Endothelial cell of umbilical vein (primary cell): ENCODE data around the gene JARID2. TPM values are rescaled to one million over a fixed set of nuclear protein-coding genes. Genes with fewer than 3 reads are reported as not detected.

Experiments used
- BruUV-seq: library from RNA; stranded (reverse); fragments of 400-500 nt; replicated peaks from 2 replicates; lab custom pipeline; 2021; lab: Mats Ljungman, UMichigan
- CTCF ChIA-PET: fragments of 300-600, 350-600 bp; sonication (Branson Sonifier 250); formaldehyde crosslinking; loops from one replicate; lab custom pipeline; 2021; ENCODE audit warnings: antibody characterized with exemption, inconsistent platforms; lab: Charles Lee
- POLR2A ChIA-PET: fragments of 300-600, 350-600 bp; sonication (Branson Sonifier 250); formaldehyde crosslinking; loops from one replicate; lab custom pipeline; 2021; ENCODE audit warnings: antibody characterized with exemption, inconsistent platforms; lab: Charles Lee
- DNase-seq: peaks from one replicate; pipeline ENCODE4 v3.0.0-alpha.2; 2011; ENCODE audit warnings: low read depth, low spot score
- FAIRE-seq: peaks from 2 replicates; lab custom pipeline; 2011; peaks lifted over from hg19 to GRCh38; lab: Jason Lieb, UNC
- H2AFZ ChIP-seq: 2 replicates; pipeline ENCODE4 v1.6.0; 2012; ENCODE audit warnings: low read depth, low read length, control low read depth, inconsistent platforms
- H3K27ac ChIP-seq: 2 replicates; pipeline ENCODE4 v1.5.1; 2011; ENCODE audit warnings: low read depth, mild to moderate bottlenecking, control low read depth, low read length, moderate library complexity; ENCODE audit not compliant: insufficient read depth
- H3K27me3 ChIP-seq, 2 experiments: 2 replicates each; pipeline versions ENCODE4 v1.6.0 to v1.6.1; 2011; ENCODE audit warnings: low read length in 2 of 2, mixed read lengths in 1 of 2; ENCODE audit not compliant: control insufficient read depth in 2 of 2, insufficient read depth in 2 of 2
- H3K36me3 ChIP-seq, 2 experiments: 2 replicates in 1 of 2; 3 replicates in 1 of 2; pipeline ENCODE4 v1.5.1; 2011; ENCODE audit warnings: low read length in 2 of 2, mild to moderate bottlenecking in 1 of 2, moderate library complexity in 1 of 2; ENCODE audit not compliant: control insufficient read depth in 2 of 2, insufficient read depth in 2 of 2; ENCODE audit errors: extremely low read depth in 1 of 2
- H3K4me1 ChIP-seq: 3 replicates; pipeline ENCODE4 v1.5.1; 2011; ENCODE audit warnings: mild to moderate bottlenecking, low read length; ENCODE audit not compliant: control insufficient read depth, insufficient read depth; ENCODE audit errors: extremely low read depth
- H3K4me2 ChIP-seq: 2 replicates; pipeline ENCODE4 v1.6.1; 2011; ENCODE audit warnings: low read length, control low read depth, mixed read lengths; ENCODE audit not compliant: insufficient read depth
- H3K4me3 ChIP-seq, 3 experiments: fragments of 200-600 bp in 1 of 3; sonication (generic), shearing (Covaris generic) in 1 of 3; replicated peaks in 1 of 3; 2 replicates each; pipeline ENCODE4 v1.5.1; 2011 to 2016; ENCODE audit warnings: control low read depth in 3 of 3, low read length in 3 of 3, mild to moderate bottlenecking in 2 of 3, inconsistent platforms in 1 of 3, low read depth in 1 of 3, moderate library complexity in 1 of 3; ENCODE audit not compliant: insufficient read depth in 1 of 3
- H3K79me2 ChIP-seq: 2 replicates; pipeline ENCODE4 v1.6.0; 2012; ENCODE audit warnings: low read length, inconsistent platforms; ENCODE audit not compliant: control insufficient read depth, insufficient read depth
- H3K9ac ChIP-seq: replicated peaks from 2 replicates; pipeline ENCODE3; 2011; ENCODE audit warnings: low read length, control low read depth; ENCODE audit not compliant: insufficient read depth; ENCODE audit errors: extremely low read depth
- H3K9me1 ChIP-seq: replicated peaks from 3 replicates; pipeline ENCODE4 v1.6.0; 2011; ENCODE audit warnings: mild to moderate bottlenecking, low read length; ENCODE audit not compliant: control insufficient read depth, insufficient read depth; ENCODE audit errors: extremely low read depth
- H3K9me3 ChIP-seq: replicated peaks from 2 replicates; pipeline ENCODE4 v1.5.1; 2012; ENCODE audit warnings: low read length, inconsistent platforms; ENCODE audit not compliant: control insufficient read depth, insufficient read depth
- H4K20me1 ChIP-seq: replicated peaks from 2 replicates; pipeline ENCODE3; 2011; ENCODE audit warnings: mild to moderate bottlenecking, low read length; ENCODE audit not compliant: control insufficient read depth, insufficient read depth; ENCODE audit errors: extremely low read depth
- CTCF ChIP-seq, 2 donors: IDR thresholded peaks; 1 replicate in 1 of 2; 2 replicates in 1 of 2; pipeline ENCODE4 v1.5.1; 2011; ENCODE audit warnings: low read length in 2 of 2, mild to moderate bottlenecking in 2 of 2, moderate library complexity in 2 of 2, control low read depth in 1 of 2, inconsistent platforms in 1 of 2, low read depth in 1 of 2; ENCODE audit not compliant: insufficient read depth in 1 of 2; ENCODE audit errors: extremely low read depth in 1 of 2
- EZH2 ChIP-seq: IDR thresholded peaks from 2 replicates; pipeline ENCODE4 v1.6.1; 2012; ENCODE audit warnings: borderline replicate concordance, low read depth, mild to moderate bottlenecking, moderate library complexity, low read length, inconsistent platforms; ENCODE audit not compliant: severe bottlenecking
- FOS ChIP-seq: IDR thresholded peaks from 2 replicates; pipeline ENCODE4 v1.6.1; 2011; ENCODE audit warnings: mild to moderate bottlenecking, low read length, moderate library complexity, borderline replicate concordance; ENCODE audit not compliant: insufficient read depth
- GATA2 ChIP-seq: IDR thresholded peaks from 2 replicates; pipeline ENCODE4 v1.7.0; 2011; ENCODE audit warnings: low read depth, mild to moderate bottlenecking, moderate library complexity, mixed read lengths, low read length; ENCODE audit not compliant: insufficient read length, insufficient read depth
- JUN ChIP-seq: IDR thresholded peaks from 2 replicates; pipeline ENCODE4 v1.6.1; 2011; ENCODE audit warnings: borderline replicate concordance, low read depth; ENCODE audit not compliant: insufficient read length, insufficient read depth
- MAX ChIP-seq: IDR thresholded peaks from 2 replicates; pipeline ENCODE4 v1.6.1; 2011; ENCODE audit not compliant: insufficient read depth, insufficient read length
- MYC ChIP-seq: IDR thresholded peaks from one replicate; pipeline ENCODE4 v1.6.1; 2011; ENCODE audit warnings: mild to moderate bottlenecking, low read depth, low read length
- POLR2A ChIP-seq: IDR thresholded peaks from 2 replicates; pipeline ENCODE4 v1.6.1; 2012; ENCODE audit warnings: low read depth, mild to moderate bottlenecking, control low read depth, low read length
- POLR2AphosphoS5 ChIP-seq: IDR thresholded peaks from 2 replicates; pipeline ENCODE4 v1.6.1; 2012; ENCODE audit warnings: low read depth, mild to moderate bottlenecking, control low read depth, low read length, moderate library complexity; ENCODE audit not compliant: insufficient read depth
- dilution Hi-C: fragments of 300-500 bp; cut with MboI; formaldehyde crosslinking; loops from one replicate; pipeline ENCODE4 v1.15.0; 2019; ENCODE audit warnings: low sequenced_read_pairs; ENCODE audit not compliant: extremely low pct_ligation_motif_present
- intact Hi-C: fragments of 100-400 bp; cut with micrococcal nuclease; formaldehyde crosslinking; loops from one replicate; pipeline ENCODE4 v1.10.0; 2022
- polyA plus RNA-seq, 4 experiments: library from polyadenylated mRNA; depleted of rRNA in 3 of 4; stranded (reverse) in 3 of 4; unstranded in 1 of 4; fragments of >200 nt; gene quantifications; 2 replicates each; pipeline versions ENCODE4 v1.2.1 to v1.2.3, GENCODE V29; 2011 to 2012; ENCODE audit warnings: missing spikeins in 1 of 4
- total RNA-seq: library from RNA; stranded (reverse); gene quantifications from 2 replicates; pipeline ENCODE4 v1.2.3, GENCODE V29; 2021

JARID2 gene
- total and polyA plus RNA-seq, 2 donors (not counting 3 experiments of a cell fraction or from before 2014, with no cell fraction given): 2.9 to 10.6 TPM

GRCh38 chr6:15472621-15473020, 226.8 kb downstream of the JARID2 start:
- Histone ChIP-seq H2AFZ (no peak overlapping the region), H3K9me1 (no peaks in the 10 kb centered on the region), H3K79me2 (no peaks in the 10 kb centered on the region), H3K4me2 (no peak overlapping the region), H3K27me3 (no peaks in the 10 kb centered on the region), H4K20me1 (no peaks in the 10 kb centered on the region), H3K36me3 (no peaks in the 10 kb centered on the region), H3K9me3 (no peaks in the 10 kb centered on the region), H3K27ac (no peak overlapping the region), H3K9ac (no peak overlapping the region), H3K4me3 (no peak overlapping the region), H3K4me1 (peaks cover 7% of the 10 kb centered on the region)
- ChIA-PET CTCF (interaction anchor here (1.0 kb wide), 1 partner anchor 9 kb away, joined by 3 read pairs; no protein-coding TSS in a partner anchor), POLR2A (no interaction called here)
- TF ChIP-seq EZH2: no peak
- no TSS peak for BruUV-seq
- DNase-seq (no peak), FAIRE-seq (no peak)
- intact Hi-C loops: no loop called here
- dilution Hi-C loops: no loop called here

GRCh38 chr6:15473174-15473573, 227.3 kb downstream of the JARID2 start:
- Histone ChIP-seq H3K9me3 (no peaks in the 10 kb centered on the region), H2AFZ (no peak overlapping the region), H3K9me1 (no peaks in the 10 kb centered on the region), H3K9ac (no peak overlapping the region), H3K4me1 (peaks cover 7% of the 10 kb centered on the region), H4K20me1 (no peaks in the 10 kb centered on the region), H3K27ac (no peak overlapping the region), H3K27me3 (no peaks in the 10 kb centered on the region), H3K4me3 (no peak overlapping the region), H3K79me2 (no peaks in the 10 kb centered on the region), H3K36me3 (no peaks in the 10 kb centered on the region), H3K4me2 (no peak overlapping the region)
- CTCF ChIA-PET: interaction anchor here (1.1 to 3.6 kb wide), 3 partner anchors 10 to 152 kb away, joined by 3 to 16 read pairs (median 12); no protein-coding TSS in a partner anchor
- FAIRE-seq: no peak
- no peak for DNase-seq
- POLR2A ChIA-PET: no interaction called here
- BruUV-seq: no TSS peak
- dilution Hi-C loops: no loop called here
- intact Hi-C loops: no loop called here
- TF ChIP-seq EZH2 (no peak), MYC (no peak), CTCF (IDR thresholded peaks at IDR 0.05; ENCODE audit: extremely low read depth in 1 of 2, insufficient read depth in 1 of 2, low read depth in 1 of 2, low read length in 2 of 2) (no peak), MAX (no peak), JUN (no peak), POLR2A (no peak), GATA2 (no peak), POLR2AphosphoS5 (no peak), FOS (no peak)
